ENCODE data around the gene AJAP1.

AJAP1 gene

DNA sequence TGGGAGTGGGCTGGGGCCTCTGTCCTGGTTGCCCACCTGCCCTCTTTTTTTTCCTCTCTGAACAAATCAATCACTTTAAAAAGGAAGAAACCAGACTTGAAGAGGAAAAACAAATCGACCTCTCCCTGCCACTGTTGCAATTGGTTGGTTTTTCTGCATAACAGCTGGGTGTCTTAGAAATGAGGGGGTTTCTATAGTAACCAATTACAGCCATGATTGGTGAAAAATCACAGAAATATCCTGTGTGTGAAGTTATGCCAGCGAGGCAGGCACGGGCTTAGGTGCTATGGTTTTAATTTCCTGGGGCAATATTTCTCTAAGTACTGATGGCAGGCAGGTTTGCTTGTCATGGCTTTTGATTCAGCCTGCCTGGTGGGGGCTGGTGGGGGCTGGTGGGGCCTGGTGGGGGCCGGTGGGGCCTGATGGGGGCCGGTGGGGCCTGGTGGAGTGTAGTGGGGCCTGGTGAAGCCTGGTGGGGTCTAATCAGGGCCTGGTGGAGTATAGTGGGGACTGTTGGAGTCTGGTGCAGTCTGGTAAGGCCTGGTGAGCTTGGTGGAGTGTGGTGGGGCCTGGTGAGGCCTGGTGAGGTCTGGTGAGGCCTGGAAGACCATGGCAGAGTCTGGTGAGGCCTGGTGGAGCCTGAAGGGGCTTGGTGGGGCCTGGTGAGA lies 54.6 kb downstream of the AJAP1 start:
- DNase-seq = no peak

DNA sequence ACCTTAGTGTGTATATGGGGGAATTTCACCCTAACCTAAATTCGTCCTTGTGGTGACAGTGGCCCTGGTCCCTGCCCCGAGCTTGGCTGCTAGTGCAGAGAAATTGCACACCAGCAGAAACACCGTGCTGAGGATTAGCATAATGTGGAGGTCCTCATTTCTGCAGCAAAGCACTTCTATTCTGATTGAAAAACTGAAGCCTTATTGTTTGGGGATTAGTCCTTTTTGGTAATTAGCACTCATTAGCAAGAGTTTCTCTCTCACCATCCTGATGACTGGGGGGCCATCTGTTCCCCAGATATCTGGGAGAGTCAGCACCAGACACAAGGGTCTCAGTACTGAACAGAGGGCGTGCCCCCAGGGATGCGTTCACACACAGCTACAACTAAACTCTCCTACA lies 55.2 kb downstream of the AJAP1 start:
- no peak for DNase-seq

DNA sequence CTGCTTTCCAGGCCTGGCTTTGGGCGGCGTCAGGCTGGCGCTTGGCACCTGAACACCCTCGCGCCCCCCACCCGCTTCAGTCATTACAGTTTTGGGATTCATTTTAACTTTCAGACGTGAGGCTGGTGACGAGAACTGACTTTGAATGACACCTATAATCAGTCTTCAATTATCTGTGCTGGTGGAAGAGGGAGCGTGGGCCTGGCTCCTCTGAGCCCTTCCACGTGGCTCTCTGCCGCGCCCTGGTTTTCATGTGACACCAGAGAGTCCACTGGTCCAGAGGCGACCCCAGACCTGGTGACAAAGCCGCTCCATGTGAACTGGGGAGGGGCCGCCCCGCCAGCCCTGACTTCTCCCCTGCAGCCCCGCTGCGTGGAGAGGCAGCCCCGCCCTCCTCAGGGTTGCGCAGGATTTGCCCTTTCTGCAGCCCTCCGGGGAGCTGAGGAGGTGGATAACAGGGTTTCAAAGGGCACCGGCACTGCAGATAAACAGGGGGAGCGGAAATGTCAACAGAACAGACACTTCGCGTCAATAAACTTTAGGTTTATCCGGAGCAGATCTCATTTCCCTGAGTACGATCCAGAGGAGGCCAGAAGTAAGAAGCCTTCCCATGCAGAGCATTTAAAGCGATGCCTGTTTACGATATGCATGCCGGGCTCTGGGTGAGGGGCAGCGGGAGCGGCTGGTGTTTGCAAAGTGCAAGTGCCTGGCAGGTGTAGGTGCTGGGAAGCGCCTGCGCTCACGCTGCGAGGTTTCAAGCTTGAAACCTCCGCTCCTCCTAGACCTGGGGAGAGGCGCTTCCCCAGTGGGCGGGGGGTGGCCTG lies 56.4 kb downstream of the AJAP1 start:
- no peak for DNase-seq

DNA sequence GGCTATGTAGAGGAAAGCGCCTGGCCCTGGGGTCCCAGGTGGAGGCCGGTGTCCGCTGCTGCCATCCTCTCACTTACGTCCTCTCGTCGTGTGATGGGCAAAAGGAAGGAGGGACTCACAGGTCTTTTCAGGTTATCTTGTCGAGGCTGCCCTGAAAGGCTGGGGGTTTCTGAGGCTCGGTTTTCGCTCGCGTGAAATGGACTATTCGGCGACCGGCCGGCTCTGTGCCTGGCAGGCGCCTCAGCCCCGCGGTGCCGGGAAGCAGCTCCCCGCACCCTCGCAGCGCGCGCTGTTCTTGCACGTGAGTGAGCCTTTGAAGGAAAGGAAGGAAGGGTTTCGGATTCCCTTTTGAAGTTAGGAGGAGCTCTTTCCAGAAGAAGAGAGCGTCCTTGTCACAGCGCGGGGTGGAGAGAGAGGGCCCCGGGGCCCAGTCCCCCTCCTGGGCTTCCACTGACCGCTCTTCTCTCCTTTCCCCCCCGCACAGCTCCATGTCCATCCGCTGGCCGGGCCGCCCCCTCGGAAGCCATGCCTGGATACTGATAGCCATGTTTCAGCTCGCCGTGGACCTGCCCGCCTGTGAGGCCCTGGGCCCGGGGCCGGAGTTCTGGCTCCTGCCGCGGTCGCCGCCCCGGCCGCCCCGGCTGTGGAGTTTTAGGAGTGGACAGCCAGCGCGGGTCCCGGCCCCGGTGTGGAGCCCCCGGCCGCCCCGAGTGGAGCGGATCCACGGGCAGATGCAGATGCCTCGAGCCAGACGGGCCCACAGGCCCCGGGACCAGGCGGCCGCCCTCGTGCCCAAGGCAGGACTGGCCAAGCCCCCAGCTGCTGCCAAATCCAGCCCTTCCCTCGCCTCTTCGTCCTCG lies 57.2 kb downstream of the AJAP1 start:
- no peak for DNase-seq

DNA sequence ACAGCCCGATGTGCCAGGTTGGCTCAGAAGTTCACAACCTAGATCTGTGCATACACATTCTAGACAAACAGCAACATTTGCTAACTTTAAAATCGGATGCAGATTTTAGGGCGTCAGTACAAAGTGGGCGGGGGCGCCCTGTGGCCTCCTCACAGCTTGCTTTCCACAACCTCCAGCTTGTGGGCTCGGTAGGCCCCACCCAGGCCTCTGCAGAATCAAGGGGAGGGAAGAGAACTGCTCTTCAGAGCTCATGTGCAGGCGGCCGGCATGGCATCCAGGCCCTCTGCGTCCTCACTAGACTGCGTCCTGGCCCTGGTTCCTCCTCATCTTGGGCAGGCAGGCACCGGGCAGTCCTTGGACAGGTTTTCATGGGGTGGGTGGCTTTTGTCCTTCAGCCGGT lies 59.3 kb downstream of the AJAP1 start:
- DNase-seq = no peak

DNA sequence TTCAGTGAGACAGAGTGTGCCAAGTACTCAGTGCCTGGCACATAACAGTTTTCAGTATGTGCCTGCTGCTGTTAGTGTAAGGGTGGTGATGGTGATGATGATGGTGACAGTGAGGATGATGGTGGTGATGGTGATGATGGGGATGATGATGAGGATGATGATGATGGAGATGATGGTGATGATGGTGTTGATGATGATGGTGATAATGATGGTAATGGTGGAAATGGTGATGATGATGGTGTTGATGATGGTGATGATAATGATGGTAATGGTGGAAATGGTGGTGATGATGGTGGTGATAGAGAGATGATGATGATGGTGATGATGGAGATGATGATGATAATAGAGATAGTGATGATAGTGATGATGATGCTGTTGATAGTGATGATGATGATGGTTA lies 62.0 kb downstream of the AJAP1 start:
- no peak for DNase-seq

DNA sequence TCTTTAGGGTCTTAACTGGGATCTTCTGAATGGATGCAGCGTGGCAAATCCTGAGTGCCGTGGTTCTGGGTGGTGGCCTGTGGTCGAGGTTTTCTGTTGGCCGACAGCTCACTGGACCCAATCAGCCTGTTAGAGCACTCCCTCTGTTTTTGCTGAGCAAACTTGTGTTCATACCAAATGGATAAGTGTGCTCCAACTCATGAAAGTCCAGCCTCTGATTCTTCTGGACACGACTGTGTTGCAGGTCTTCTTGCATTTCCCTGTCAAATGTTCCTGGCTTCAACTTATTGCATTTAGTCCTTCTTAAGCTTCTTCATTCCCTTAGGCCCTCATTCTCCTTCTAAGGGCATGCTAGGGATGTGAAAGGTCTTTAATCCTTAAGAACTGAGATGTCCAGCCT lies 63.7 kb downstream of the AJAP1 start:
- DNase-seq = no peak

DNA sequence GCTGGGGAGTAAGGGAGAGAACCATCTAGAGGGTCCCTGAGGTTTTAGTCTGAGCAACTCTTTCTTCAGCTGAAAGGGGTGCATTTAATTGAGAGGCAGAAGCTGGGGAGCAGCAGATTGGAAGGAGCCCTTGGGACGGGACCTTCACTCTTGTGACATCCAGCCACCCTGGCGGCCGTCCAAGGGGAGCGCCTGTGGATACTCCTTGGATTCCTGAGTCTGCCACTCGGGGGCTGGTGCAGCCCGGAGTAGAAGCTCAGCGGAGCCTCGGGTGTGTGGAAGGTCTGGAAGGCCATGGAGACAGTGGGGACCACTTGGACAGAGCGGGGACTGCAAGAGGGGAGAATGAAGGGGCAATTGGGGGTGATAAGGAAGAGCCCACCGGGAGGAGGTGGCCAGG lies 68.7 kb downstream of the AJAP1 start:
- no peak for DNase-seq

DNA sequence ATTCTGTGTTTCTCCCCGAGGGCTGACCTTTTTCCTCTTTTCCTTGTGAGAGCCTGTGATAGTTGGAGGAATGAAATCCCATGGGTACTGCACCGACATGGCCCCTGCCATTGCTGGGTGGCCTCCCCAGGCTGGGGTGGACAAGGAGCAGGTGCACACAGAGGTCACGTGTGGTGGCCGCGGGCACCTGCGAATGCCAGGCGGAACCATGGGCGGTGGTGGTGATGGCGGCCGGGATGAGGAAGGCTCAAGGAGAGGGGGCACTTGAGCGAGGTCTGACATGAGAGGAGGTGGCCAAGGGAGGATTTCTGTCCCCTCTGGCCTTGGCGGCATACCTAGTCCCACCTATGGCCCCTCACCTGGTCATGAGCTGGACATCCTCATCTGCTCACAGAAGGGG lies 69.6 kb downstream of the AJAP1 start:
- DNase-seq = no peak

DNA sequence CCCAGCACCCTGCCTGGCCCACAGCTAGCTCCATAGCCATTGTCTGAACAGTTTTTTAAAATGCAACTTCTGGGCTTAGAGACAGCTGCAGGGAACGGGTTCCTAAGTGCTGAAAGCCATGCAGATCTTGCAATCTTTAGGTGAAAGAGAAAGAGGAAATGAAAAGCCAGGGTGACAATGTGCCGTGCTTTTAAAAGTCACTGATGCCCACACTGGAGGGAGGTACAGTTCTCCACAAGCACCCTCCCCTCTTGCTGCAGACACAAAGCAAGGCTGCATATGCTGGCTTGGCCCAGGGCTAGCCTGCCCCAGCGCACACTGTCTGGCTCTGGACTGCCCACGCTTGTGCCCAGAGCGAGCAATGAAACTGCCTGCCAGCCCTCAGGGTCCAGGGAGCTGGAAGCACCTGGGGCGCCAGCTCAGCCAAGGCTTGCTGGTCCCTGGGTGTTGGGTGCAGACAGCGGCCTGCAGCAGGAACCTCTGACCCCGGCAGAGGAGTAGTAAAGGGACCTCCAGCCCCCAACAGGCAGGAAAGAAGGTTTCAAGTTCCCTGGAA lies 70.4 kb downstream of the AJAP1 start:
- no peak for DNase-seq

DNA sequence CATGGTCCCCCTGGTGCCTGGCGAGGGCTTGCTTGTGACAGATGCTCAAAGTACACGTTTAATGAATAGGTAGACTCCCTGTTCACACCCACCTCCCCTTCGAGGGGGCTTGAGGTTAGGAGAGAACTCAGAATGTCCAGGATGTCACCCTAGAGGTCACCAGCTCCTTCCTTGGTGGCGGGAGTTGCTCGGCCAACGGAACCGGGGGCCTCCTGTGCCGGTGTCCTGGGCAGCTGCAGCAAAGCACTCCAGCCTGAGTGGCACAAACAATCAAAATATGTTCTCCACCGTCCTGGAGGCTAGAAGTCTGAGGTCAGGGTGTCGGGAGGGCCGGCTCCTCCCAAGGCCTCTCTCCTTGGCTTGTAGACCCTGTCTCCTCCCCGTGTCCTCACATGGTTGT lies 71.0 kb downstream of the AJAP1 start:
- DNase-seq = no peak

DNA sequence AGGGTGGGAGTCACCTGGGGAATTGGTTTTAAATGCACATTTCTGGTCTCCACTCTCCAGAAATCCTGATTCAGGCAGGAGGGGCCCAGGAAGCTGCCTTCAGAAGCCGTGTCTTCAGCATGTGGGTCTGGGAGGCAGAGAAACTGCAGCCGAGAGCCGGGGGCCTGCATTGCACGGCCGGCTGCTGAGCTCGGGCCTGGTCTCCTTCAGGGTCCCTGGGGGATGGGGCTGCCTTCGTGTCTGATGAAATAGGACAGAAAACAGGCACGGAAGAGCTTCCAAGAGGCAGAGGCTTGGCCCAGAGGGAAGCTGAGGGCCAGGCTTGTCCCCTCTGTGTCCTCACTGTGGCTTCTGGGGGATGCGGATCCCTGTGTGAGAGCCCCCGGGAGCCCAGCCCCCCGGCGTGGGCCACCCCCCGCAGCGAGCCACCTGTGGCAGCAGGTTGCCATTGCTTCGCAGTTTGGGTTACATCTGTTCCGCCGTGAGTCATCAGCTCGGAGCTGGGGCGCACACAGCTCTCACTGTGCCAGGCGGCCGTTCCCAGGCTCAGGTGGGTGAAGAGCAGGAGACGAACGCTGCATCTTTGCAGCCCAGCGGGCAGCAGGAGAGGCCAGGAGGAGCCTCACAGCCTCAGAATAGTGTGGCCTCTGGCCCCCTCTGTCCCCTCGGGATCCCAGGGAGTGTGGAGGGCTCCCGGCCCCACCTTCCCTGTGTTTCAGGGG lies 72.4 kb downstream of the AJAP1 start:
- no peak for DNase-seq

DNA sequence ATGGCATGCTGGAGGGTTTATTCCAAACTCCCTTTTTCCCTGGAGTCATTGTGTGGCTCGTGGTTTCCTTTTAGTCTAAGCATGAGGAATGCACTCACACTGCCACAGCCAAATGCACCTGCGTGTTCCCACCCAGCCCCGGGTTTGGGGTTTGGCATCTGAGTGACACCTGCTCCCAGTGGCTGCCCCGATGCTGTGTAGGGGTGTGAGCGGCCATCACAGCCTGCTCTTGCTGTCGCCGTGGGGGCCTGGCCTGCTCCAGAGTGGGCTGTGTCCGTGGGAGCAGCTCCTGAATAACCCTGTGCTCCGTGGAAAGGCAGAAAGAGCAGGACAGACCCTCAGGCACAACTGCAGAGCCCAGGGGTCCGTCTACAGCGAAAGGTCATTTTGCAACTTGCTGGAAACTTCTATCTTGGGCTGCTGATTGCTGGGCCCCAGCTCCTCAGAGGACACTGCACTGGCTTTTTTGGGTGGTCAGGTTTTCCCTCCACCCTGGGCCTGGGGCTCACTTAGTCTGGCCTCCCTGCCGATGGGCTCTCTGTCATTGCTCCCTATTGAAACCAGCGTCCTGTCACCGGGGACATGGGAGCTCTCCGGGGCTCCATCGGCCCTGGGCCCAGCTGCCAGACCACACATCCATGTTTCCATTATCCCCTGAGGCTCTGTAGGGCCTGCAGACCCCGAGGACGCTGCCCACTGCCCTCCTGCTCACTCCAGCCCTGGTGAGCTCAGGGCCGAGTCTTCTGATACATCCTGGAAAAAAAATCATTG lies 74.1 kb downstream of the AJAP1 start:
- DNase-seq = no peak

DNA sequence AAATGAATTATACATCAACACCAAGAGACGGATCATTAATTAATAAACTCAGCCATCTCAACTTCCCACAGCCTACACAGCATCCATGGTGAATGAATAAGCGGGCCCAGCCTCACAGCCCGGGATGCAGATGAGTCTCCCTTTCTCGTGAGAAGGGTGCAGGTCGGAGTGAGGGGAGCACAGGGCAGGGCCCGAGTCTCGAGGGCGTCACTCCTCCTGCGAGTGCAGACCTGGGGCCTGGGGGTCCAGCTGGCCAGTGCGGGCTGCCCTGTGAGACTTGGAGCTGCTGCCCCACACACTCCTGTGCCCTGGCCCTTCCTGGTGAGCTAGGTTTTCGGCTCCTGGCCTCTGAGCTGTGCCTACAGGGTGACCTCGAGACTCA lies 74.7 kb downstream of the AJAP1 start:
- DNase-seq = no peak

DNA sequence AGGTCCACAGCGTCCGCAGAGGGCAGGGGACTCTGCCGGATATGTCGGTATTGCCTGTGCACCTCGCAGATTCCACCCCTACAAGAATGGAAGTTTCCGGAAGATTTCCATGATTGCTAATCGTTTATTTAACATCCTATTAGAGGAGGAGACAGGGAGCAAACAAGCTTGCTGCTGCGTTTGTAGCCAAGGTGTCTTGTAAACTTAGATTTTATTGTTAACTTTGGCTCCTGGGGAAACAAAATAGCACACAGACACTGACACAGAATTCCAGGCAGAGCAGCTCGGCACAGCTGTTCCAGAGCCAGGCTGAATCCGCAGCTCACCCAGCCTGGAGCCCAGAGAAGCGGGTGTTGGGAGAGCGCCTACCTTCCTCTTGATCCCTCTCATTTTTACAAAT lies 75.7 kb downstream of the AJAP1 start:
- no peak for DNase-seq

DNA sequence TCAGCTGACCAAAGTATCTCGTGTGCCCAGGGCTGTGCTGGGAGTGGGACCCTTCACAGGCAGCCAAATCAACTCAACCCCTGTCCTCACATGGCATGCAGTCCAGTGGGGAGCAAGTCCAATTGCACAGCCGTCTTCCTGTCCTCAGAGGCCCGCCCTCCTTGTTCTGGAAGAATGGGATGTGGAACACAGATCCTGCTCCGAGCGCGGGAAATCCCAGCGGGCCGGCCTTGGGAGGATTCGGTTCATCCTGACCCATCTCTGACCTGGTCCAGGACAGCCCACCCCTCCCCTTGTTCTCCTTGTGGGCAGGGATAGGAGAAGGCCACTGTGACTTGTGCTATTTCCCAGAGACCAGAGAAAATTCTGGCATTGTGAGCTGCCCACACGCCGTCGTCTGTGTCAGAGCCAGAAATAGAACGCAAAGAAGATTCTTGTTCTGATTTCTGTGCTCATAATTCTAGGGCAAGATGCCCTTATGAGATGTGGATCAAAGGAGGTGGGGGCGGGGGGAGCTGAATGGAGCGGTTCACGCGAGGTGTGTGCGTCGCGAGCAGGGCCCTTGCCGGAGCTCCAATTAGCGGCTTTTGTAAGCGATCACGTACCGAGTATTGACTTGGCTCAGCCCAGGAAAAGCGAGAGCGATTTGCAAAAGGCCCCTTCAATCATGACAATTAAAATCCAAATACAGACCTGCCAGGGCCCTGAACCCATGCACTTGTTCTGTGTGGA lies 79.2 kb downstream of the AJAP1 start:
- no peak for DNase-seq

DNA sequence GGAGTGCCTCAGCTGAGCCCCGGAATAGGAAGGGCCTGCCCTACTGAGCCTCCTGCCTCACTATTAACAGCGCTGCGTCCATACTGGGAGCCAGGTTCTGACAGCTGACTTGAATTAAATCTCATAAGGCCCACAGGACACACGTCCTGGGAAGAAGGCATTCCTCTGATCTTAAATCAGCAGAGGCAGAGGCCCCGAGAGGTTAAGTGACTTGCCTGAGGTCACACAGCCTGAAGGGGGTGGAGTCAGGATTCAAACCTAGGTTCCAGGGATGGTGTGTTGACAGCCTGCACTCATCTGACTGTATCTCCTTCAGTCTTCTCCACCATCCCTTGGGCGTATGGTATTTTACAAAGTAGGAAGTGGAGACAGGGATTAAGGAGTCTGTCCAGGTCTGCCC lies 79.8 kb downstream of the AJAP1 start:
- DNase-seq = no peak

DNA sequence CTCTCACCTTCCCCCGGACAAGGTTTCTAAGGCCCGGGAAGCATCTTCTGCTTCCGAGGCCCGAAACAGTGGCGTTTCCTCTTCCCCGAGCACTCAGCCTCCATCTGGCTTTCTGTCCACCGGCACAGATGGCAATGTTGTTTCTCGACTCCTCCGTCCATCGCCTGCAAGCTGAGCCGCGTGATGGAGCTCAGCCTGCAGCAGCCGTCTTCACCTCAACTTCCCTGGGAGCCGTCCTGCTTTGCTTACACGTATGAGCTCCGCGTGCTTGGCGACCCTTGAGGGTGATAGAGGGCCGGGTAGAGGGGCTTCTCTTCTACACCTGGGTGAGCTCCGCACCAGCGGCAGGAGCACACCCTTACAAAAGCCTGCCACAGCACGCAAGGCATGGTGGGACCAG lies 80.4 kb downstream of the AJAP1 start:
- no peak for DNase-seq

DNA sequence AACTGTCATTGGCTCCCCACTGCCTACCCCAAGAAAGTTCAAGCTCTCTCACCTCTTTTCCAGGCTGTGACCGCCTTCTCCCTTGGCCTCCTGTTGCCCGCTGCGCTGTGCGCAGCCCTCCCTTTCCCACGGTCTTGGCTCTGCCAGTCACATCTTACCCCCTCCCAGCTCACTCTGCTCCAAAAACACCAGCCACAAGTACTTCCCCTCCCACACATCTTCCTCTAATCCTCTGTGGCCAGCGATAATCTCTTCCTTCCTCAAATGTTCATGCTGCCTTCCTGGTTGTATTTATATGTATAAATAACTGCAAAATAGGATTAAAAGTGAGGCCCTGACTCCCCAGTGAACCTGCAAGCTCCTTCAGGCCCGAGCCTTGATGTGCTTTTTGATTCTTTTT lies 81.8 kb downstream of the AJAP1 start:
- DNase-seq = no peak

DNA sequence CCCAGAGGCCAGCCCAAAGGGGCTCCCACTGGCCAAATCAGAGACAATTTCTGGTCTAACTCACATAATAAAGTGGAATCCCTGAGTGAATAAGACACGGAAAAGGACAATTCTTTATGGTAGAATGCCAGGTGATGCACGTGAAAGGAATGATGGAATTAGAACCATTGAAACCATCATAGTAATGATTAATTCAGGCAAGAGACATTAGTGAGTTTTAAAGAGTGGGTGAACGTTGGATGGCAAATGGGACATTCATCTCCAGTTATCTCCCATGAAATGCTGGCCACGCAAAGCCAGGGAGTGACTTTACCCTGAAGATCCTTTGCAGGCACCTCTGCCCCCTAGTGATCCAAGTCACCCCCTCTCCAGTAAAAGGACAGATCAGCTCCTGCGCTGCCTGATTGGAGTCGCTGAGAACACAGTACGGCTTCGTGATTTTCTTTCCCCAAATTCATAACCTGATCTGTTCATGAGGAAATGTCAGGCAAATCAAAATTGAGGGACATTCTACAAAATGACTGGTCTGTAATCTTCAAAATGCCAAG lies 87.5 kb downstream of the AJAP1 start:
- DNase-seq = no peak
